K562 (cell line): ENCODE measurements around the gene LTBR. TPM values are rescaled to one million over a fixed set of nuclear protein-coding genes. Genes with fewer than 3 reads are reported as not detected.

Experiments used
- ATAC-seq: fragments of 200-7000 bp; cut with Tn5 transposase; 3 replicates; pipeline ENCODE4 v1.9.1; 2020; ENCODE audit warnings: moderate library complexity
- BruUV-seq: library from RNA; stranded (reverse); fragments of 400-500 nt; replicated peaks from 2 replicates; lab custom pipeline; 2021; lab: Mats Ljungman, UMichigan
- CTCF ChIA-PET: fragments of 300-600 bp; formaldehyde crosslinking; extraction: SDS; loops from one replicate; lab custom pipeline; 2021; ENCODE audit warnings: low intra/inter-chr PET ratio; lab: Yijun Ruan, JAX
- POLR2A ChIA-PET: fragments of 300-600, 350-650 bp; sonication (Branson Sonifier 250); formaldehyde crosslinking; extraction: SDS; loops from one replicate; lab custom pipeline; 2021; ENCODE audit warnings: antibody characterized with exemption, inconsistent platforms; lab: Yijun Ruan, JAX
- DNase-seq, 4 experiments: peaks; one replicate each; pipeline versions ENCODE4 v3.0.0 to v3.0.0-alpha.2; 2011 to 2018; ENCODE audit warnings: low spot score in 3 of 4, mixed read lengths in 3 of 4; ENCODE audit errors: extremely low read depth in 1 of 4
- FAIRE-seq: peaks from 2 replicates; lab custom pipeline; 2011; peaks lifted over from hg19 to GRCh38; lab: Jason Lieb, UNC
- H2AFZ ChIP-seq: 2 replicates; pipeline ENCODE4 v1.6.0; 2011; ENCODE audit warnings: low read depth, low read length, control low read depth, inconsistent platforms
- H3K27ac ChIP-seq: fragments of 200-600 bp; 3 replicates; pipeline ENCODE4 v1.8.0; 2011; ENCODE audit warnings: low read depth, mild to moderate bottlenecking, control low read depth, inconsistent platforms, low read length, moderate library complexity, mixed read lengths; ENCODE audit errors: extremely low read depth
- H3K27me3 ChIP-seq, 2 experiments: fragments of 300-600 bp in 1 of 2; 2 replicates in 1 of 2; 3 replicates in 1 of 2; pipeline versions ENCODE4 v1.6.0 to v1.8.0; 2011; ENCODE audit warnings: inconsistent platforms in 2 of 2, low read length in 2 of 2, mild to moderate bottlenecking in 1 of 2, mixed read lengths in 1 of 2, moderate library complexity in 1 of 2; ENCODE audit not compliant: control insufficient read depth in 2 of 2, insufficient read depth in 2 of 2
- H3K36me3 ChIP-seq: fragments of 300-600 bp; 3 replicates; pipeline ENCODE4 v1.8.0; 2011; ENCODE audit warnings: mild to moderate bottlenecking, low read length, inconsistent platforms; ENCODE audit not compliant: control insufficient read depth, insufficient read depth
- H3K4me1 ChIP-seq, 2 experiments: fragments of 200-600 bp in 1 of 2; replicated peaks in 1 of 2; 2 replicates in 1 of 2; 3 replicates in 1 of 2; pipeline versions ENCODE4 v1.5.1 to v1.8.0; 2011; ENCODE audit warnings: inconsistent platforms in 2 of 2, low read length in 2 of 2, mild to moderate bottlenecking in 1 of 2, mixed read lengths in 1 of 2, moderate library complexity in 1 of 2; ENCODE audit not compliant: control insufficient read depth in 2 of 2, insufficient read depth in 2 of 2
- H3K4me2 ChIP-seq: 2 replicates; pipeline ENCODE4 v1.6.1; 2011; ENCODE audit warnings: low read length, control low read depth, inconsistent platforms, mixed read lengths; ENCODE audit not compliant: insufficient read depth
- H3K4me3 ChIP-seq: fragments of 200-600 bp; sonication (generic), shearing (Covaris generic); 2 replicates; pipeline ENCODE4 v1.5.1; 2016; ENCODE audit warnings: control low read depth, inconsistent platforms
- H3K79me2 ChIP-seq: fragments of 200-600 bp; 3 replicates; pipeline ENCODE4 v1.8.0; 2011; ENCODE audit warnings: low read length, inconsistent platforms; ENCODE audit not compliant: control insufficient read depth, insufficient read depth
- H3K9ac ChIP-seq, 2 experiments: 2 replicates each; pipeline versions ENCODE4 v1.6.0 to v1.6.1; 2011; ENCODE audit warnings: low read depth in 2 of 2, low read length in 2 of 2, control low read depth in 1 of 2, inconsistent platforms in 1 of 2, mild to moderate bottlenecking in 1 of 2, mixed read lengths in 1 of 2; ENCODE audit not compliant: insufficient read depth in 1 of 2
- H3K9me1 ChIP-seq: one replicate; pipeline ENCODE4 v1.6.0; 2011; ENCODE audit warnings: inconsistent platforms, mild to moderate bottlenecking, low read length, moderate library complexity; ENCODE audit not compliant: control insufficient read depth, insufficient read depth
- H3K9me3 ChIP-seq: replicated peaks from 2 replicates; pipeline ENCODE4 v1.5.1; 2011; ENCODE audit warnings: low read depth, low read length, inconsistent platforms; ENCODE audit not compliant: control insufficient read depth, insufficient read depth
- H4K20me1 ChIP-seq: replicated peaks from 2 replicates; pipeline ENCODE4 v1.6.1; 2011; ENCODE audit warnings: low read length, inconsistent platforms, mixed read lengths; ENCODE audit not compliant: control insufficient read depth, insufficient read depth
- DPF2 ChIP-seq: fragments of 450-650 bp; IDR thresholded peaks from 2 replicates; pipeline ENCODE4 v1.6.1; 2016
- FOXK2 ChIP-seq, 2 experiments: fragments of 450-650 bp; IDR thresholded peaks in 1 of 2; conservative IDR thresholded peaks in 1 of 2; 2 replicates each; pipeline ENCODE4 v1.6.1; 2016; ENCODE audit warnings: low read depth in 2 of 2, mild to moderate bottlenecking in 1 of 2
- JUND ChIP-seq, 2 experiments: IDR thresholded peaks; 2 replicates in 1 of 2; 3 replicates in 1 of 2; pipeline ENCODE4 v1.6.1; 2011; ENCODE audit warnings: borderline replicate concordance in 2 of 2, low read depth in 2 of 2, low read length in 2 of 2, improper control_type of control experiment in 1 of 2, missing biosample characterization in 1 of 2, missing genetic modification characterization in 1 of 2, missing genetic modification reagents in 1 of 2
- NFIC ChIP-seq: fragments of 450-650 bp; IDR thresholded peaks from 2 replicates; pipeline ENCODE4 v1.6.1; 2017; ENCODE audit warnings: mild to moderate bottlenecking, inconsistent platforms
- NFRKB ChIP-seq: fragments of 450-650 bp; IDR thresholded peaks from 2 replicates; pipeline ENCODE4 v1.6.1; 2016; ENCODE audit warnings: low read depth
- RFX5 ChIP-seq: IDR thresholded peaks from 2 replicates; pipeline ENCODE4 v1.6.1; 2011; ENCODE audit warnings: low read depth, mild to moderate bottlenecking, improper control_type of control experiment, low read length
- ZNF444 ChIP-seq: fragments of 250-450 bp; sonication (Bioruptor Pico); IDR thresholded peaks from 2 replicates; pipeline ENCODE4 v1.4.0; 2020; ENCODE audit warnings: mild to moderate bottlenecking, moderate library complexity
- WGBS: fragments of 100-300 bp; shearing (Covaris generic); methylation state at CpG from one replicate; pipeline ENCODE4 v1.1.6; 2016; ENCODE audit warnings: low coverage, mixed read lengths; ENCODE audit not compliant: insufficient coverage; ENCODE audit errors: missing lambda C conversion rate; 5-methylcytosine and 5-hydroxymethylcytosine counted together
- in situ Hi-C: fragments of 300-500 bp; cut with MboI; formaldehyde crosslinking; loops from 4 replicates; pipeline ENCODE4 v1.15.0; 2018; ENCODE audit warnings: inconsistent platforms, mixed read lengths
- intact Hi-C: fragments of 100-400 bp; cut with micrococcal nuclease; formaldehyde crosslinking; loops from 2 replicates; pipeline ENCODE4 v1.14.2; 2022
- polyA plus RNA-seq, 8 experiments: library from polyadenylated mRNA; depleted of rRNA in 4 of 8; stranded (reverse) in 5 of 8; unstranded in 3 of 8; fragments of >200 nt; fragmentation: Nextera tagmentation in 2 of 8; fragmentation: Illumina TruSeq in 1 of 8; extraction: Ambion mirVana in 2 of 8; extraction: Trizol in 1 of 8; gene quantifications; 2 replicates each; pipeline versions ENCODE4 v1.2.1 to v1.2.3, GENCODE V29; 2011 to 2014; ENCODE audit warnings: inconsistent platforms in 1 of 8, missing spikeins in 1 of 8
- total RNA-seq, 7 experiments: library from RNA; depleted of rRNA in 6 of 7; stranded (reverse); fragments of >200 nt in 6 of 7; fragmentation: Illumina TruSeq in 2 of 7; extraction: Trizol in 2 of 7; gene quantifications; 2 replicates each; pipeline versions ENCODE4 v1.2.1 to v1.2.3, GENCODE V29; 2011 to 2021; ENCODE audit warnings: low replicate concordance in 1 of 7
- TF ChIP-seq, protein P1 (sequence below), 2 experiments: fragments of 450-650 bp in 1 of 2; sonication (generic) in 1 of 2; formaldehyde crosslinking in 1 of 2; IDR thresholded peaks in 1 of 2; conservative IDR thresholded peaks in 1 of 2; 2 replicates each; pipeline versions ENCODE4 v1.6.1 to v1.8.1; 2016 to 2023; ENCODE audit warnings: mild to moderate bottlenecking in 2 of 2, moderate library complexity in 2 of 2, inconsistent platforms in 1 of 2, missing genetic modification reagents in 1 of 2
- TF ChIP-seq, protein P2 (sequence below), 2 experiments: fragments of 450-650 bp; conservative IDR thresholded peaks; 2 replicates each; pipeline ENCODE4 v1.6.1; 2017; ENCODE audit warnings: mild to moderate bottlenecking in 2 of 2, moderate library complexity in 2 of 2
- TF ChIP-seq, protein P3 (sequence below): fragments of 200-800 bp; sonication (Bioruptor generic); IDR thresholded peaks from 2 replicates; pipeline ENCODE4 v1.6.1; 2017; ENCODE audit warnings: missing genetic modification characterization, missing compliant biosample characterization
- TF ChIP-seq, protein P4 (sequence below), 2 experiments: IDR thresholded peaks in 1 of 2; conservative IDR thresholded peaks in 1 of 2; 2 replicates each; pipeline ENCODE4 v1.6.1; 2016; ENCODE audit warnings: low read depth in 2 of 2, mild to moderate bottlenecking in 1 of 2, missing compliant biosample characterization in 1 of 2, missing genetic modification characterization in 1 of 2, moderate library complexity in 1 of 2

The LTBR gene
- total and polyA plus RNA-seq, 9 of the 15 experiments (the other 6 are each of a cell fraction or from before 2014, with no cell fraction given), result 0.96 to 69.0 (median 35.3) TPM

DNA sequence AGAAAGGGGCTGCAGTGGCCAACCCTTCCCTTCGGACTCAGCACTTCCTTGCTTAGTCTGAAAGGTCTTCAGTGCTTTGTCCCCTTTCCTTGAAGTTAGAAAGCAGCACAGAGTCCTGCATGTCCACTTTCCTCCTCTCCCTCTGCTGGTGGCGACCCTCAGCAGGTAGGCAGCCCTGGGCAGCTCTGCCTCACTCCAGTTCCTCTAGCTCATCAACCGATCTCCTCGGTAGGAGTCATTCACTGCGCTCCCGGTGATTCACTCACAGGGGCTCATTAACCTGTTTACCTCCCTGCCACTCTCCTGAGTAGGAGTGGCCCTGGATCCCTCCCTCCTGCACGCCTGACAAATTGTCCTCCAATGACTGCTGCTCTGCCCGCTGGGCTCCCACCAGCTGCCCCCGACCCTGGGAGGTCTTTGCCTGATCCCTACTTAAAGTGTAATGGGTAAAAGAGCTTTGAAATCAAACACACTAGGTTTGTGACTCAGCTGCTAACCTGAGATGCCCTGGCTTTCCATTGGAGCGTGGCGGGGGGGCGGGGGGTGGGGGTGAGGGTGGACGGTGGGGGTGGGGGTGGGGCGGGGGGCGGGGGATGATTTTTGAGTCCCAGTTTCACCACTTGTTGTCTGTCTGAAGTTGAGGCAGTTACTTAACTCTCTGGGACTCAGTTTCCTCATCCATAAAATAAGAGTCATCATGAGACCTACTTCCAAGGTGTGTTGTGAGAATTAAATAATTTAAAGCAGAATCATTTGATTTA, 12.8 kb upstream of the LTBR start:
- ATAC-seq, result peak; percentile 83
- H3K4me2 ChIP-seq, result peak overlapping the region; percentile 76
- H3K36me3 ChIP-seq, result no peaks in the 10 kb centered on the region
- no peaks in the 10 kb centered on the region for H3K9me3 ChIP-seq
- no peaks in the 10 kb centered on the region for H4K20me1 ChIP-seq
- ChIA-PET CTCF (no interaction called here), POLR2A (interaction anchor here (1.1 to 1.5 kb wide), 2 partner anchors 8 to 12 kb away, joined by 3 to 4 read pairs; partner anchors contain the start of gene LTBR)
- no TSS peak for BruUV-seq
- peak overlapping the region; percentile 87 for H3K27ac ChIP-seq
- intact Hi-C loops, result no loop called here
- H3K4me1 ChIP-seq, result peaks cover 41 to 46% of the 10 kb centered on the region in 2 experiments; a peak in 4 of 5 replicates
- H3K27me3 ChIP-seq, result no peaks in the 10 kb centered on the region
- no peaks in the 10 kb centered on the region for H3K79me2 ChIP-seq
- peak overlapping the region; percentile 94 for H2AFZ ChIP-seq
- DNase-seq, result peak; percentile 67 to 73 (median 70)
- in situ Hi-C loops, result loop anchor here (5.0 kb wide), 1 partner anchor 34 kb away; no protein-coding TSS in a partner anchor
- no peak overlapping the region for H3K4me3 ChIP-seq
- peaks cover 4% of the 10 kb centered on the region for H3K9me1 ChIP-seq
- peak; percentile 74 for FAIRE-seq
- 5% methylated on average over 8 of the region's 15 CpGs for WGBS
- H3K9ac ChIP-seq, result peak overlapping the region; percentile 68 to 80; a peak in 3 of 4 replicates
- 0 out of 4 replicates have a peak, but pooled peaks of 1 of the 2 experiments have one; percentile 39 for TF ChIP-seq FOXK2 (conservative IDR thresholded peaks at IDR 0.05 in 1 of 2, IDR thresholded peaks at IDR 0.05 in 1 of 2; ENCODE audit: low read depth in 2 of 2)
- no peak for TF ChIP-seq RFX5
- TF ChIP-seq, protein P1, sequence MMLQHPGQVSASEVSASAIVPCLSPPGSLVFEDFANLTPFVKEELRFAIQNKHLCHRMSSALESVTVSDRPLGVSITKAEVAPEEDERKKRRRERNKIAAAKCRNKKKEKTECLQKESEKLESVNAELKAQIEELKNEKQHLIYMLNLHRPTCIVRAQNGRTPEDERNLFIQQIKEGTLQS (IDR thresholded peaks at IDR 0.05), result 0 out of 2 replicates have a peak, but pooled peaks have one; percentile 37
- TF ChIP-seq, protein P1 (CRISPR knock-in tag; conservative IDR thresholded peaks at IDR 0.05), result no peak
- TF ChIP-seq NFIC, result 0 out of 2 replicates have a peak, but pooled peaks have one; percentile 4
- TF ChIP-seq, protein P2, sequence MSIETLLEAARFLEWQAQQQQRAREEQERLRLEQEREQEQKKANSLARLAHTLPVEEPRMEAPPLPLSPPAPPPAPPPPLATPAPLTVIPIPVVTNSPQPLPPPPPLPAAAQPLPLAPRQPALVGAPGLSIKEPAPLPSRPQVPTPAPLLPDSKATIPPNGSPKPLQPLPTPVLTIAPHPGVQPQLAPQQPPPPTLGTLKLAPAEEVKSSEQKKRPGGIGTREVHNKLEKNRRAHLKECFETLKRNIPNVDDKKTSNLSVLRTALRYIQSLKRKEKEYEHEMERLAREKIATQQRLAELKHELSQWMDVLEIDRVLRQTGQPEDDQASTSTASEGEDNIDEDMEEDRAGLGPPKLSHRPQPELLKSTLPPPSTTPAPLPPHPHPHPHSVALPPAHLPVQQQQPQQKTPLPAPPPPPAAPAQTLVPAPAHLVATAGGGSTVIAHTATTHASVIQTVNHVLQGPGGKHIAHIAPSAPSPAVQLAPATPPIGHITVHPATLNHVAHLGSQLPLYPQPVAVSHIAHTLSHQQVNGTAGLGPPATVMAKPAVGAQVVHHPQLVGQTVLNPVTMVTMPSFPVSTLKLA (conservative IDR thresholded peaks at IDR 0.05), result 0 out of 4 replicates have a peak, but pooled peaks of 1 of the 2 experiments have one; percentile 22
- TF ChIP-seq, protein P3, sequence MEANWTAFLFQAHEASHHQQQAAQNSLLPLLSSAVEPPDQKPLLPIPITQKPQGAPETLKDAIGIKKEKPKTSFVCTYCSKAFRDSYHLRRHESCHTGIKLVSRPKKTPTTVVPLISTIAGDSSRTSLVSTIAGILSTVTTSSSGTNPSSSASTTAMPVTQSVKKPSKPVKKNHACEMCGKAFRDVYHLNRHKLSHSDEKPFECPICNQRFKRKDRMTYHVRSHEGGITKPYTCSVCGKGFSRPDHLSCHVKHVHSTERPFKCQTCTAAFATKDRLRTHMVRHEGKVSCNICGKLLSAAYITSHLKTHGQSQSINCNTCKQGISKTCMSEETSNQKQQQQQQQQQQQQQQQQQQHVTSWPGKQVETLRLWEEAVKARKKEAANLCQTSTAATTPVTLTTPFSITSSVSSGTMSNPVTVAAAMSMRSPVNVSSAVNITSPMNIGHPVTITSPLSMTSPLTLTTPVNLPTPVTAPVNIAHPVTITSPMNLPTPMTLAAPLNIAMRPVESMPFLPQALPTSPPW, result peak; percentile 58
- peak; percentile 63; the same call in 1 of the 2 replicates for TF ChIP-seq DPF2
- TF ChIP-seq ZNF444 (CRISPR knock-in tag), result no peak
- TF ChIP-seq JUND (IDR thresholded peaks at IDR 0.05; ENCODE audit: borderline replicate concordance, low read depth, low read length), result peak; percentile 57
- TF ChIP-seq JUND (tag; IDR thresholded peaks at IDR 0.05; ENCODE audit: borderline replicate concordance, low read depth, low read length), result peak; percentile 23; the same call in 1 of the 3 replicates
- TF ChIP-seq, protein P4, sequence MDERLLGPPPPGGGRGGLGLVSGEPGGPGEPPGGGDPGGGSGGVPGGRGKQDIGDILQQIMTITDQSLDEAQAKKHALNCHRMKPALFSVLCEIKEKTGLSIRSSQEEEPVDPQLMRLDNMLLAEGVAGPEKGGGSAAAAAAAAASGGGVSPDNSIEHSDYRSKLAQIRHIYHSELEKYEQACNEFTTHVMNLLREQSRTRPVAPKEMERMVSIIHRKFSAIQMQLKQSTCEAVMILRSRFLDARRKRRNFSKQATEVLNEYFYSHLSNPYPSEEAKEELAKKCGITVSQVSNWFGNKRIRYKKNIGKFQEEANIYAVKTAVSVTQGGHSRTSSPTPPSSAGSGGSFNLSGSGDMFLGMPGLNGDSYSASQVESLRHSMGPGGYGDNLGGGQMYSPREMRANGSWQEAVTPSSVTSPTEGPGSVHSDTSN (CRISPR knock-in tag; IDR thresholded peaks at IDR 0.05; ENCODE audit: low read depth), result no peak
- TF ChIP-seq, protein P4 (tag; conservative IDR thresholded peaks at IDR 0.05; ENCODE audit: low read depth), result 0 out of 2 replicates have a peak, but pooled peaks have one; percentile 17
- 0 out of 2 replicates have a peak, but pooled peaks have one; percentile 60 for TF ChIP-seq NFRKB
